ENCODE data around the gene AZIN2.
"Not testable (repeated sequence)": the region's sequence is repeated elsewhere in the genome, so short reads cannot be mapped to it uniquely, and the experiment has no call there.

The AZIN2 gene

DNA sequence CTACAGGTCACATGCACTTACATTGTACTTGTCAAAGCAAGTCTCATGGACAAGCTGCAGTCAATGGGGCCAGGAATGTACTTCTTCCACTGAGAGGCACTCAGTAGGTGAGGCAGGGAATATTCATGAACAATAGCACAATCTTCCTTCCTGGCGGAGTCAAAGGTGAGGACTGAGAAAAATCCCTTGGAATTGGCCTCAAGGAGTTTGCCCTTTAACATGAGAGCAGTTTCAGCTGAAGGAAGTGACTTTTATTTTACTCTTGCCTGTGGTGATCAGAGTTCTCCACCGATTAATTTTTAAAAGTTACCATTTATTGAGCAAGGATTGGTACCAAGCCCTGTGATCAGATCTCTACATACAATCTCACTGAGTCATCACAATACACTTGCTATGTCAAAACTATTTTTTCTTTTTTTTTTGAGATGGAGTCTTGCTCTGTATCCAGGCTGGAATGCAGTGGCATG lies 33.1 kb upstream of the AZIN2 start:
- Mint-ChIP-seq H3K27me3 (peaks cover 7% of the 10 kb centered on the region), H3K36me3 (ENCODE audit: low read depth) (no peaks in the 10 kb centered on the region), H3K4me3 (no peak overlapping the region), H3K4me1 (ENCODE audit: low read depth) (peaks cover 12% of the 10 kb centered on the region), H3K27ac (no peak overlapping the region), H3K9me3 (no peaks in the 10 kb centered on the region)
- DNase-seq = no peak

DNA sequence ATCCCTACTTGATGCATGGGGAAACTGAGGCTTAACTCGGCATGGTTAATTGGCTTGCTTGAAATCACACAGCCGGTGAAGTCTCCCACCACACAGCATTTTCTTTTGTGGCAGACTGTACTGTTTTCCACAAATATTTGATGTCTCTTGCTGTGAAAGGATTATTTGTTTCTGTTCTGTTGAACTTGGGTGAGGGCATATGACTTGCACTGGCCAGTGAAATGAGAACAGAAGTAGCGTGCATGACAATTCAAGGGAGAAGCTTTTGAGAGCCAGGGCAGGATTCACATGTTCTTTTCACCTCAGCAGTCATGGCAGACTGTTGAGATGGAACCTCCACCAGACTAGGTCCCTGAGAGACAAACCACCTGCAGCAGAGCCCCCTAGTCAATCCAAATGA lies 32.5 kb upstream of the AZIN2 start:
- no peaks in the 10 kb centered on the region for H3K9me3 Mint-ChIP-seq
- H3K27ac Mint-ChIP-seq = no peak overlapping the region
- no peak overlapping the region for H3K4me3 Mint-ChIP-seq
- no peaks in the 10 kb centered on the region for H3K36me3 Mint-ChIP-seq (ENCODE audit: low read depth)
- DNase-seq = no peak
- H3K4me1 Mint-ChIP-seq (ENCODE audit: low read depth) = peaks cover 12% of the 10 kb centered on the region
- peaks cover 7% of the 10 kb centered on the region for H3K27me3 Mint-ChIP-seq

DNA sequence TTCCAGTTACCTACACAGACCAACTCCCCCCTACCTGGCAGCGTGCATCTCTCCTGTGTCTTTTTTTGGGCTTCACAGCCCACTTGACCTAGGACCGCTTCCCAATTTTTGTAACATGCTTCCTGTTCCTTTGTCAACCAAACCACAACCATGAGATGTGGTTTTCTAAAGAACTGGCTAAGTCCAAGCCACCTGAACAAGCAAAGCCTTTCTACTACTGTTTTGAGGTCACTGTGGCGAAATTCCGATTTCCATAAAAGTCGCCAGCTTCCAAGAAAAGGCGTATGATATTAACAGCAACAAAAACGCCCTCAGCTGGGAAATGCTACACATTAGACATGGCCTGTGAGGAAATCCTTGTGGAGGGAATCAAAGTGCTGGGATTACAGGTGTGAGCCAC lies 31.6 kb upstream of the AZIN2 start:
- H3K4me1 Mint-ChIP-seq (ENCODE audit: low read depth) = peaks cover 12% of the 10 kb centered on the region
- H3K4me3 Mint-ChIP-seq = no peak overlapping the region
- no peak overlapping the region for H3K27ac Mint-ChIP-seq
- no peaks in the 10 kb centered on the region for H3K9me3 Mint-ChIP-seq
- H3K36me3 Mint-ChIP-seq (ENCODE audit: low read depth) = no peaks in the 10 kb centered on the region
- no peak for DNase-seq
- H3K27me3 Mint-ChIP-seq = peaks cover 7% of the 10 kb centered on the region

DNA sequence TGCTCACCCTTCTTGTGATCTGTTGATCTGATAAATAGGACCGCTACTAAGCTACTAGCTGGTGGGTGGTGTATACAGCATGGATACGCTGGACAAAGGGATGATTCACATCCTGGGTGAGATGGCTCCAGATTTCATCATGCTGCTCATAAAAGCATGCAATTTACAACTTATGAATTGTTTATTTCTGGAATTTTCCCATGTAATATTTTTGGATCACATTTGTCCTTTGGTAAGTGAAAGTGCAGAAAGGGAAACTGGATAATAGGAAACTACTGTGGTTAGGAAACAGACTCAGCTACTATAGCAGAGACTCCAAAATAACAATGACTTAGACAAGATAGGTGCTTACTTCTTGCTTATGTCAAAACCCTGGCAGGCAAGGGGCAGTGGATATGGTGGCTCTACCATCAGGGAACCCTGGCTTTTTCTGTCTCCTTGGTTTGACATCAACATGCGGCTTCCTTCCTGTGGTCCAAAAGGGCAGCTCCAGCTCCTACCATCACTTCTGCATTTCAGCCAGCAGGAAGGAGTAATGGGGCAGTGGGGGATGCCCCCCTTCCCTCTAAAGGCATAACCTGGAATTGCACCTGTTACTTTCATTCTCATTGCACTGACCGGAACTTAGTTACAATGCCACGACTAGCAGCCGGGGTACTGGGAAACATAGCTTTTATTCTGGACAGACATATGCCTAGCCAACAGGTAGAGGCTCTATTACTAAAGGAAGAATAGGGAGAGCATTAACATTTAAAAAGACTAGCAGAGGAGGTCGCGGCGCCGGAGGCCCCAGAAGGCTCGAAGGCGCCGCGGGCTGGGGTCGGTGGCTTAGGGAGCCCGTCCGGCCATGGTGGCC lies 30.5 kb upstream of the AZIN2 start:
- H3K4me1 Mint-ChIP-seq (ENCODE audit: low read depth) = peaks cover 13% of the 10 kb centered on the region

DNA sequence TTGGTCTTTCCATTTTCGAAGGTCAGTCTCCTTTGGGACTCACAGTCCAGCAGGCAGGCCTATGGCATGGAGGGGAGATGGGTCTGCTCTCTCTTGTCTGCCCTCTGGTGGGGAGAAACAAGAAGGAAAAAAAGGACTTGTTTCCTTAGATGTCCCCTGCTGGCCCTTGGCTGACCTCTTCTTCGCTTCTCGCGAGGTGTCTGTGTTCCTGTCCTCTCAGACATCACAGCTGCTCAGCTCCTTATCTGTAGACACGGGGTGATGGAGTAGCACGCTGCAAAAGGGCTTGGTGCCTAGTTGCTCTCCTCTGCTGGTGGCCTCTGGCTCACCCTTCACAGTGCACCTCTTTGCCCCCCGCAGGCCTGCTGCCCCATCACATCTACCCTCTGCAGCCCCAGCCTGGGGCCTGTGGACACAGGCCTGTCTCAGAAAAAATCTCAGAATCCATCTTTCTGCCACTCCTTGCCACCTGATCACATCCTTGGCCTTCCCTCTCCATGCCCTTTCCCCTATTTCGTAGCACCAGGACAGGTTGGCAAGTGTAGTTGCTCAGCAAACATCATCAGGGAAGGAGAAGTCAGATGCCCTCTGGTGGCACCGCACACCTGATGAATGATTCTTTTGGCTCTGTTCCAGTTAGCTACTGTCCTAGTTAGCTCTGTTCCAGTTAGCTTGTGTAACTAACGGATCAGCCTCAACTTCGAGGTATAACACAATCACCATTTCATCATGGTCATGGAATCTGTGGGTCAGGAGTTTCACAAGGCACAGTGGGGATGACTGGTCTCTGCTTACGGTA lies 25.5 kb upstream of the AZIN2 start:
- DNase-seq = peak; percentile 50
- H3K4me3 Mint-ChIP-seq = no peak overlapping the region
- H3K36me3 Mint-ChIP-seq (ENCODE audit: low read depth) = no peaks in the 10 kb centered on the region

More for the DNA sequence above, 30.5 kb upstream of the AZIN2 start:
- peaks cover 7% of the 10 kb centered on the region for H3K27me3 Mint-ChIP-seq
- H3K27ac Mint-ChIP-seq = no peak overlapping the region
- DNase-seq = no peak
- no peaks in the 10 kb centered on the region for H3K9me3 Mint-ChIP-seq
- no peaks in the 10 kb centered on the region for H3K36me3 Mint-ChIP-seq (ENCODE audit: low read depth)
- no peak overlapping the region for H3K4me3 Mint-ChIP-seq

DNA sequence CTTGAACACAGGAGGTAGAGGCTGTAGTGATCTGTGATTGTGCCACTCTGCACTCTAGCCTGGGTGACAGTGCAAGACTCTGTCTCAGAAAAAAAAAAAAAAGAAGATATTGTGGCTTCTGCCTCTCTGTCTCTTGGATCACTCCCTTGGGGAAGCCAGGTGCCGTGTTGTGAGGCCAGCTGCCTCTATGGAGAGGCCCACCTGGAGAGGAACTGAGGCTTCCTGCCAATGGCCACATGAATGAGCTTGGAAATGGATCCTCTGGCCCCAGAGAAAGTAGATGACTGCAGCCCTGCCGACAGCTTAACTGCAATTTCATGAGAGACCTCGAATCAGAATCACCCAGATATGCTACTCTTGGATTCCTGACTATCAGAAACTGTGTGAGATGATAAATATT lies 24.5 kb upstream of the AZIN2 start:
- DNase-seq = no peak
- peaks cover 4% of the 10 kb centered on the region for H3K9me3 Mint-ChIP-seq
- H3K27me3 Mint-ChIP-seq = peaks cover 3% of the 10 kb centered on the region
- H3K4me1 Mint-ChIP-seq (ENCODE audit: low read depth) = peaks cover 2% of the 10 kb centered on the region
- H3K4me3 Mint-ChIP-seq = no peak overlapping the region
- H3K27ac Mint-ChIP-seq = no peak overlapping the region
- H3K36me3 Mint-ChIP-seq (ENCODE audit: low read depth) = no peaks in the 10 kb centered on the region

More for the DNA sequence above, 25.5 kb upstream of the AZIN2 start:
- H3K27ac Mint-ChIP-seq = peak overlapping the region; percentile 0
- H3K4me1 Mint-ChIP-seq (ENCODE audit: low read depth) = peaks cover 2% of the 10 kb centered on the region
- H3K27me3 Mint-ChIP-seq = peaks cover 6% of the 10 kb centered on the region
- peaks cover 4% of the 10 kb centered on the region for H3K9me3 Mint-ChIP-seq

DNA sequence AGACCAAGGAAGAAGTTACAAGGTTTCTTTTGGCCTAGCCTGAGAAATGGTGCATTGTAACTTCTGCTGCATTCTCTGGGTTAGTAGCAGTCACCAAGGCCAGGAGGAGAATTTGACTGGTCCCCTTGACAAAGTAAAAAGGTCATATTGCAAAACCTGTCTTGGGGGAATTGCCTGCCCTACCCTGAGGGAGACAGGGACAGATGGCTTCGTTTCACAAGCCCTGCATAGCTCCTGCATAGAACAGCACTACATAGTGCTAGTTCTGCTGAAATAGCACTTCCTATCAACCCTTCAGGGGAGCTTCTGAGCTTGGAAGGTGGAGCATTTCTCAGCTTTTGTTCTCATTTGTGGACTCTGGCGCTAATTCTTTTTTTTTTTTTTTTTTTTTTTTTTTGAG lies 23.9 kb upstream of the AZIN2 start:
- DNase-seq = no peak
- Mint-ChIP-seq H3K4me3 (no peak overlapping the region), H3K9me3 (peaks cover 7% of the 10 kb centered on the region), H3K27me3 (peaks cover 3% of the 10 kb centered on the region), H3K27ac (no peak overlapping the region), H3K36me3 (ENCODE audit: low read depth) (peaks cover 2% of the 10 kb centered on the region), H3K4me1 (ENCODE audit: low read depth) (peaks cover 2% of the 10 kb centered on the region)

DNA sequence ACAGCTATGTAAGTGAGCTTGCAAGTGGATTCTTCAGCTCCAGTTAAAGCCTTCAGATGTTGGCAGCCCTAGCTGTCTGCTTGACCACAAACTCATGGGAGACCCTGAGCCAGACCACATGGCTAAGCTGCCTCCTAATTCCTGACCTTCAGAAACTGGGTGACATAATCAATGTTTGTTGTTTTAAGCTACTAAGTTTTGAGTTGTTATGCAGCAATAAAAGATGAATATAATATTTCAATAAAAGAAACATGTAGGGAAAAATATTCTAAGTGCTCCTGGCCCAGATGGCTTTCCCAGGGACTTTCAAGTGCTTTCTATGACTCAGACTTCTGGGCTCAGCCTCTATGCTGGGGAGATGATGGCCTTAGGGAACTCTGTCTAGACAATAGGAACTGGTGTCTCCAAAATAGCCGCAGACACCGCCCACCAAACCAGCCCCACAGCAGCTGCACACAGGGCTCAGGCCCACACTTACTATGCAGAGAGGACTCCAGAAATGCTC lies 20.3 kb upstream of the AZIN2 start:
- peaks cover 11% of the 10 kb centered on the region for H3K36me3 Mint-ChIP-seq (ENCODE audit: low read depth)
- H3K4me3 Mint-ChIP-seq = no peak overlapping the region
- no peak overlapping the region for H3K27ac Mint-ChIP-seq
- H3K4me1 Mint-ChIP-seq (ENCODE audit: low read depth) = no peaks in the 10 kb centered on the region
- H3K9me3 Mint-ChIP-seq = peaks cover 36% of the 10 kb centered on the region
- peaks cover 3% of the 10 kb centered on the region for H3K27me3 Mint-ChIP-seq
- DNase-seq = no peak

DNA sequence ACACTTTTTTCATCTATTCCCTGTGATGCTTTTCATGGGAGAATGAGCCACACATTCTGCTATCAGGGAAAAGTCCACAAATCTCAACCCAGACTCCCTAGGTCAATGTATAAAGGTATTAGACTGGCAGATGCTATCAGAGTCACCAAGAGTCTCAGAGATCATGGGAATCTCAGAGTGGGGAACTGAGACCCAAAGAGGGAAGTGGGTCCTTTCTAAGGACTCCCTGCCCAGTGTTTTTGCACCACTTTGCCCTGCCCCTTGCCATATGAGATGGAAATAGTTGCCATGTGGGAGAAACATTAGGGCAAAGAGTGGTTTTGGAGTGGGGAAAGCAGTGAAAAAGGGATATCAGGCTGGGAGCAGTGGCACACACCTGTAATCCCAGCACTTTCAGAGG lies 19.1 kb upstream of the AZIN2 start:
- no peak for DNase-seq
- peaks cover 48% of the 10 kb centered on the region for H3K9me3 Mint-ChIP-seq
- no peak overlapping the region for H3K4me3 Mint-ChIP-seq
- H3K27me3 Mint-ChIP-seq = peaks cover 3% of the 10 kb centered on the region
- no peaks in the 10 kb centered on the region for H3K4me1 Mint-ChIP-seq (ENCODE audit: low read depth)
- H3K27ac Mint-ChIP-seq = no peak overlapping the region
- H3K36me3 Mint-ChIP-seq (ENCODE audit: low read depth) = peaks cover 11% of the 10 kb centered on the region

DNA sequence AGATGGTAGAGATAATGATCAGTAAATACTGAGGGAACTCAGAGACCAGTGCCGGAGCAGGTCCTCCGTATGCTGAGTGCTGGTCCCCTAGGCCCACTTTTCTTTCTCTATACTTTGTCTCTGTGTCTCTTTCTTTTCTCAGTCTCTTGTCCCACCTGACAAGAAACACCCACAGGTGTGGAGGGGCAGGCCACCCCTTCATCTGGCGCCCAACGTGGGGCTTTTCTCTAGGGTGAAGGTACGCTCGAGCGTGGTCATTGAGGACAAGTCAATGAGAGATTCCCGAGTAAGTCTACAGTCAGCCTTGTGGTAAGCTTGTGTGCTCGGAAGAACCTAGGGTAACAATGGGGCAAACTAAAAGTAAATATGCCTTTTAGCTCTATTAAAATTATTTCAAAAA lies 16.7 kb upstream of the AZIN2 start:
- Mint-ChIP-seq H3K9me3 (peaks cover 52% of the 10 kb centered on the region), H3K36me3 (ENCODE audit: low read depth) (peaks cover 11% of the 10 kb centered on the region)
- H3K27me3 Mint-ChIP-seq; H3K27ac Mint-ChIP-seq; H3K4me3 Mint-ChIP-seq; DNase-seq; H3K4me1 Mint-ChIP-seq (ENCODE audit: low read depth): not testable (repeated sequence)

DNA sequence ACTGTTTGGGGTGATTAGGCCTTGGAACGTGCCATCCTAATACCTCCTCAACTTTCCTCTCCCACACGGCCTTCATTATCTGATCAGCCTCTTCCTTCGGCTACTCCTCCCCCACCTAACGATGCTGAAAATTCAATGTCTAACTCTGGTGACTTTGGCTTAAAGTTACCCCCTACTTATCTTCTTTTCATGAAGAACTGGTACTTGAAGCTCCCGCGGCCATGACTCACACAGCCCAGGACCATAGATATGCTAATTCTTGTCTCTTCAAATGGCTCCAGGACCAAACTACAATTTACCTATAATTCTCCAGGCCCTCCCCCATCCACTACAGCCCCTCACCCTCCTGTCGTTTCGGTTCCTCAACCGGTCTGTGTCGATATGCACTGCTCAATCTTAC lies 15.7 kb upstream of the AZIN2 start:
- Mint-ChIP-seq H3K4me1 (ENCODE audit: low read depth) (no peaks in the 10 kb centered on the region), H3K36me3 (ENCODE audit: low read depth) (peaks cover 11% of the 10 kb centered on the region), H3K4me3 (no peak overlapping the region), H3K27me3 (peaks cover 7% of the 10 kb centered on the region), H3K27ac (no peak overlapping the region), H3K9me3 (peaks cover 52% of the 10 kb centered on the region)
- no peak for DNase-seq

DNA sequence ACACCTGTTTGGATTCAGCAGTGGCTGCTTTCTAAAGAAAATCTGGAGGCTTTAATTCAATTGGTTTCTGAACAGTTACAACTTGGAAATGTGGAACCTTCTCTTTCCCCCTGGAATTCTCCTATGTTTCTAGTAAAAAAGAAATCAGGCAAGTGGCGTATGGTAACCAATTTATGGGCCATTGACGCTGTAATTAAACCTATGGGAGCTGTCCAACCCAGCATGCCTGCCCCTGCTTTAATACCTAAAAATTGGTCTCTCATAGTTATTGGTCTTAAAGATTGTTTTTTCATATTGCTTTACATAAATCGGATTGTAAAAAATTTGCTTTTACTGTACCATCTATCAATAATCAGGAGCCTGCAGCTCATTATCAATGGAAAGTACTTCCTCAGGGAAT lies 14.5 kb upstream of the AZIN2 start:
- Mint-ChIP-seq H3K36me3 (ENCODE audit: low read depth) (peaks cover 11% of the 10 kb centered on the region), H3K9me3 (peaks cover 52% of the 10 kb centered on the region)
- not testable (repeated sequence) for DNase-seq; H3K4me3 Mint-ChIP-seq; H3K27me3 Mint-ChIP-seq; H3K4me1 Mint-ChIP-seq (ENCODE audit: low read depth); H3K27ac Mint-ChIP-seq

DNA sequence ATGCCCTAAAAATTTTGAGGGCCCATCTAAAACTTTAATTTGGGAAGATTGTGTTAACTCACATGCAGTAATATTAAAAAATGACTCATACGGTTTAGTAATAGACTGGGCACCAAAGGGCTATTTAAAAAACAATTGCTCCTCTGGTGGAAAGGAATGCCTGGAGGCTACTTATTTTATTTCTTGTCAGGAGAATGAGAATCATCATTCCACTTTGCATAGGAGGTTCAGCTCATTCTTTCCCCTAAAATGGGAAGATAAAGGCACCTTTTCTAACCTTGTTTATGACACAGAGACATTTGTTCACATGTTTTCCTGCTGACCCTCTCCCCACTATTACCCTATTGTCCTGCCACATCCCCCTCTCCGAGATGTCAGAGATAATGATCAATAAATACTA lies 12.8 kb upstream of the AZIN2 start:
- H3K27me3 Mint-ChIP-seq; H3K36me3 Mint-ChIP-seq (ENCODE audit: low read depth): not testable (repeated sequence)

DNA sequence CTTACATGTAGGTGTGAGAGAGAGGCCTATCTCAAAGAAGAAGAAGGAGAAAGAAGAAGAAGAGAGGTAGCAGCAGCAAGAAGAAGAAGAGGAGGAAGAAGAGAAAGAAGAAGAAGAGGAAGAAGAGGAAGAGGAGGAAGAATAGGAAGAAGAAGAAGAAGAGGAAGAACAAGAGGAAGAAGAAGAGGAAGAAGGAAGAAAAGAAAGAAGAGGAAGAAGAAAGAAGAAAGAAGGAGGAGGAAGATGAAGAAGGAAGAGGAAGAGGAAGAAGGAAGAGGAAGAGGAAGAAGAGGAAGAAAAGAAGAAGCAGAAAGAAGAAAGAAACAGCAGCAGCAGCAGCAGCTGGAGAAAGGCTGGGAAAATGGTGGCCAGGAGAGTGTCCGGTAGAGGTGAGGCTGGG lies 10.3 kb upstream of the AZIN2 start:
- Mint-ChIP-seq H3K36me3 (ENCODE audit: low read depth) (no peaks in the 10 kb centered on the region), H3K27me3 (peaks cover 7% of the 10 kb centered on the region), H3K9me3 (peaks cover 20% of the 10 kb centered on the region), H3K27ac (no peak overlapping the region), H3K4me3 (no peak overlapping the region), H3K4me1 (ENCODE audit: low read depth) (no peaks in the 10 kb centered on the region)
- no peak for DNase-seq

More for the DNA sequence above, 12.8 kb upstream of the AZIN2 start:
- DNase-seq; H3K4me1 Mint-ChIP-seq (ENCODE audit: low read depth); H3K27ac Mint-ChIP-seq; H3K4me3 Mint-ChIP-seq: not testable (repeated sequence)
- H3K9me3 Mint-ChIP-seq = peaks cover 43% of the 10 kb centered on the region

DNA sequence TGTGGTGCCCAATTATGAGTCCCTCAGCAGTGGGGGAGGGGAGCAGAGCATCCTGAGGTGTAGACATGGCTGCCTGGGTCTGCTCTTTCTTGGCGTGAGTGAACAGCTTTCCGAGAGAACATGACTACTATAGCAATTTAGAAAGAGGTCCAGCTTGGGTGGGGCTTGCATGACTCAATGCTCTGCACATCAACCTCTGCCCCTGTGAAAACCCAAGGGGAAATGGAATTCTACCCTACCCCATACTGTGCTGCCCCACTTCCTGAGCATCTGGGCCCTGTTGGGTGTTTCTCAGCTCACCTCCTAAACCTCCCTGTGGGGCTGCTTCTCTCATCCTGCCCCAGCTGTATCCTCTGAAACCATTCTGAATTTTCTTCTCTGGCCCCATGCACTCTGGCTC lies 8.2 kb upstream of the AZIN2 start:
- H3K9me3 Mint-ChIP-seq = peaks cover under 1% of the 10 kb centered on the region
- H3K27ac Mint-ChIP-seq = no peak overlapping the region
- no peak overlapping the region for H3K4me3 Mint-ChIP-seq
- no peaks in the 10 kb centered on the region for H3K36me3 Mint-ChIP-seq (ENCODE audit: low read depth)
- peaks cover under 1% of the 10 kb centered on the region for H3K27me3 Mint-ChIP-seq
- H3K4me1 Mint-ChIP-seq (ENCODE audit: low read depth) = no peaks in the 10 kb centered on the region
- no peak for DNase-seq

Data from activated T-cell treated with anti-CD3 and anti-CD28 coated beads, Interleukin-2, amount 50 U/mL, for 24 hours (primary cell).